Stimulated activated CD4-positive, alpha-beta T cell treated with anti-CD3 and anti-CD28 coated beads, Interleukin-15, amount 100 ng/mL, for 1 hour (primary cell): ENCODE measurements around the gene CCDC185.
"Not testable (repeated sequence)": the region's sequence is repeated elsewhere in the genome, so short reads cannot be mapped to it uniquely, and the experiment has no call there.

ENCODE experiments used
- DNase-seq, 2 donors: peaks; one replicate each; pipeline ENCODE4 v3.0.0-alpha.2; 2020; ENCODE audit warnings: low read depth in 1 of 2, low spot score in 1 of 2

Gene CCDC185

GRCh38 chr1:223394242-223394641, 1.0 kb downstream of the CCDC185 start:
- DNase-seq = no peak

DNA sequence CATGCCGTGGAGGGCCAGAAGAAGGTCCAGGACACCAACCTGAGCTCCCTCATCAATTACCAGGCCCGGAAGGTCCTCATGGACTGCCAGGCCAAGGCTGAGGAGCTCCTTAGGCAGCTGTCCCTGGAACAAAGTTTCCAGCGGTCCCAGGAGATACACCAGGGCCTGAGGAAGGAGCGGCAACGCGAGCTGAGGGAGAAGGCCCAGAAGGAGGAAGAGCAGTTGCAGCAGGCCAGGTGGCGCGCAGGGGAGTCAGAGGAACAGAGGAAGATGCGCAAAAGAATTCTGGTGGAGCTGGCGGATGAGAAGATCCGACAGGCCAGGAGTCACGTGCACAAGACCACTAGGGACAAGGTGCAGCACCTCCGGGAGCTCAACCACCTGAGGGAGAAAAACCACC, 1.5 kb downstream of the CCDC185 start:
- DNase-seq = no peak

DNA sequence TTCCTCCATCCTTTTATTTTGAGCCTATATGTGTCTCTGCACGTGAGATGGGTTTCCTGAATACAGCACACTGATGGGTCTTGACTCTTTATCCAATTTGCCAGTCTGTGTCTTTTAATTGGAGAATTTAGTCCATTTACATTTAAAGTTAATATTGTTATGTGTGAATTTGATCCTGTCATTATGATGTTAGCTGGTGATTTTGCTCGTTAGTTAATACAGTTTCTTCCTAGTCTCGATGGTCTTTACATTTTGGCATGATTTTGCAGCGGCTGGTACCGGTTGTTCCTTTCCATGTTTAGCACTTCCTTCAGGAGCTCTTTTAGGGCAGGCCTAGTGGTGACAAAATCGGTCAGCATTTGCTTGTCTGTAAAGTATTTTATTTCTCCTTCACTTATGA, 6.2 kb downstream of the CCDC185 start:
- not testable (repeated sequence) for DNase-seq

- DNase-seq = no peak
Observed at GRCh38 chr1:223401873-223402789, 8.9 kb downstream of the CCDC185 start.

- no peak for DNase-seq
Observed at GRCh38 chr1:223402790-223403142, 9.6 kb downstream of the CCDC185 start.

DNA sequence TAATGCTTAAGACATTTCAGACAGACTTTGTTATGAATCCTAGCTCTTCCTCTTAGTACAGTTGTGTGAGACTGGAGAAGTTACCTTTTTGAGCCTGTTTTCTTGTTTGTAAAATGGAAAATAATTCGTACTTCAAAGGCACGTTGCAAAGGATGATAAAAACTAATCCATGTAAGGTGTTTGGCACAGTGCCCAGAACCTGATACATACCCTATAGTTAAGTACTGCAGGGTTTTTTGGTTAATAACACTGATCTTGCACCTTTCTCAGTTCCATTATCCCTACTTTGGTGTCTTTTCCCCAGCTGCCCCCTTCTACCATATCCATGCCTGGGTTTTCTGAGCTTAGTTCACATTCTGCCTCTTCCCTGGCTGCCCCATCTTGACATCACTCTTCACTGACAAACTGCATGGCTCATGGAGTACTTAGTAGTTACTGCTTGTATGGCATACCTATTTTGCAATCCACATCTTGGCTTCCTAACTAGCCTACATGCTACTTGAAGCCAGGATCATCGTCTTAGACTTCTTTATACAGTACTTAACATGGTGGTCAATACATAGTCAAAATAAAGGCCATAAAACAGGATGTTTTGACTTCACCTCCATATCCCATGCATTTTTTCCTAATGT, 10.1 kb downstream of the CCDC185 start:
- no peak for DNase-seq

GRCh38 chr1:223405507-223405906, 12.3 kb downstream of the CCDC185 start:
- no peak for DNase-seq

GRCh38 chr1:223410036-223410435, 16.8 kb downstream of the CCDC185 start:
- DNase-seq = no peak

DNA sequence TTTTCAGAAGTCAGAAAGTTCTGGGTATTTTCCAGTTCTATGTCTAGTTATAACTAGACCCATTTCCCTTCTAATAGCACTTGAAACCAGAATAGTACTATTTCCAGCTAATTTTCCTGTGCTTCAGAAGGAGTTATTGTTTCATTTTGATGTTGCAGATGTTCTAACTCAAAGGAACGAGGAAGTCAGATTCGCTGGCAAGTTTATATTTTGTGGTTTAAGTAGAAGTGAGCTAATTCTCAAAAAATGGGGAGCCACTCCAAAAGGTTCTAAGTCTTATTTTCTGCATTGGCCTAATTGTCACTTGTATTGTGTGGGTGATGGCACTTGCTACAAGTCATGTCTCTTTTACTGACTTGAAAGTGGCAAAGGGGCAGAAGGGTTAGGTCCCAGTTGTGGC, 18.1 kb downstream of the CCDC185 start:
- DNase-seq = no peak

DNA sequence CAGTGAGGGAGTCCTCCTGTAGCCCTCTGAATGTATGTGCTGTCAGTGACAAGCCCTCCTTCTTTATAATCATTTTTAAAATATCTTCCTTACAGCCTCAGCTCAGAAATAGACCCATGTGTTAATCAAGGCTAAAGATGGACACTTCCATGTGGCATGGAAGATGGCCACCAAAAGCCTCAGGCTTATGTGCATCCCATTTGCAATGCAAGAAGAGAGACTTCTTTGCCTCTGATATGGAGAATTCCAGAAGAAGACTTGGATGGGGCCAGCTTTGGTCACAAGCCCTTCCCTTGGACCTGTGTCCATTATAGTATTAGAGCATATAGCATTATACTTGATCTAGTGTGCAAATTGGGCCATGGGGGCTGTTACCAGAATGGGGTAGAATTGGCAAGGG, 18.5 kb downstream of the CCDC185 start:
- DNase-seq = no peak

DNA sequence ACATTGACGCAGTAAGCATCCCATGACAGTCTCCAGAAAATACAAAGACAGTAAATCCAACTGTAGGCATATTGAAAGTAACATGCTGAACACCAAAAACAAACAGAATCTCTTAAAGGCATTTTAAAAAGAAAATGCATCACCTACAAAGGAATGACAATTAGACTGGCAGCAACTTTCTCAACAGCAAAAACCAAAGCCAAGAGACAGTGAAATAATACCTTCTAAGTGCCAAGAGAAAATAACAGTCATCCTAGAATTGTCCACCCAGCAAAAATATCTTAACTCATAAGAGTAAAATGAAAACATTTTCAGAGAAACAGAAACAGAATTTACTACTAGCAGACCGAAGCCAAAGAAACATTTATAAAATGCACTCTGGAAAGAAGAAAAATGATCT, 20.0 kb downstream of the CCDC185 start:
- DNase-seq = no peak

DNA sequence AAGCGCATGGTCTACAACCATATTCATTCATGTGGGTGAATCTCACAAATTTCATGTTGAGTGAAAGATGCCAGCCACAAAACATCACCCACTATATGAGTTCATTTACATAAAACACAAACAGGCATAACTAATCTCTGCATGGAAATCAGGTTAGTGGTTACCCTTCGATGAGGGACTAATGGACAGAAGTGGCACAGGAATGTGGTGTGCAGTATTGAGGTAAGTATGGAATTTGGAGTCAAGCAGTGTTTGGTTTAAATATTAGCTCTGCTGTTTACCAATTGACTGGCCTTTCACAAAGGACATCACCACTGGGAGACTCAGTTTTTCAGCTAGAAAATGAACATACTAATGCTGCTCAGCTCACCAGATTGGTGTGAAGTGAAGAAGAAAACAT, 24.2 kb downstream of the CCDC185 start:
- no peak for DNase-seq

GRCh38 chr1:223417903-223418663, 24.9 kb downstream of the CCDC185 start:
- DNase-seq = no peak

GRCh38 chr1:223419115-223419514, 25.9 kb downstream of the CCDC185 start:
- no peak for DNase-seq

DNA sequence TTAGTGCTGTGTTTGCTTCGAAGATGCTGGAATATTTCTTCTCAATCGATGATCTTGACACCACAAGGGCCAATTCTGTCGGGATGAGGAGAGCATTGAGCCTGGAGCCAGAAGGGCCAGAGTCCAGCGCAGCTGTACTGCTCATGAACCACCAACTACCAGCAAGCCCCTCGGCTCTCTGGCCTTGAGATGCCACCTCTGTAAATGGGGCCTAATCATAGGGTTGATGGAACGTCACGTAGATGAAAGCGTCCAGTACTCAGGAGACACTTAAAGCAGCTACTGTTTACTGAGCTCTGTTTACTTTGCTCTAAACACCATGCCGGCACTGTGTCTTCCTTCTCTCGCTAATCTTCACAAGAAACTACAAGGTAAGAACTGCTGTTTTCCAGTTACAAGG, 26.3 kb downstream of the CCDC185 start:
- DNase-seq = no peak

DNA sequence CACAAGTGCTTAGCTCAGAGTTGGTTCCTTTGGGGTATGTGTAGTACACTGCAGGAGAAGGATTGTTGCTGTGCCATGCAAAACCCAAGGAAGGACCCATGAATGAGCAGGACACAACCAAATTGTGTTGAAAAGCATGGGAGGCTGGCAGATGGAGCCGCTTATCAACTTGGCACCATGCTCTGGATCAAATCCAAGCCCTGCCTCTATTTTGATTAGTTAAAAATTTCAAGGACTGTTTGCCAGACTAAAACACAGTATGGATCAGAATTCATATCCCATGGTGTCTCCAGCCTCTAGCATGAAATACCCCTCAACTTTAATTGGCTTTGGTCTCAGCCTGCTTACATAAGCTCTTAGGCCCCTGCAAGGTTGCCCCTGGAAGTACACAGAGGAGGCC, 27.8 kb downstream of the CCDC185 start:
- no peak for DNase-seq

DNA sequence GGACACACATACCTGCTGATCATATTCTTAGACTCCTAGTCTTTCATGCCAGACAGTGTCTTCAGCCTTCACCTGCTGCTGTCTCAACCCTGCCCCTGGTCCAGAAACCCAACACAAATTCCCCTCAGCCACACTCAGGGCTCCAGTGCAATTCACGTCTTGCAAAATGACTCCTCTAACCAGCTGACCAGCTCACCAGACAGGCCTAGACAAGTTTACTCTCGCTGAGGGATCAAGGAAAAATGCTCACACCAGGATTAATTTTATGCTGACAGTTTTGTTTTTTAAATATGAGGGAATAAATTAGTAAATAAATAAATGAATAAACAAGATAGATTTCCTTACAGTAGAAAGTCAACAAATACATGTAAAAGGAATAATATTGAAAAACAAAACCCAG, 28.5 kb downstream of the CCDC185 start:
- no peak for DNase-seq

GRCh38 chr1:223422911-223423310, 29.7 kb downstream of the CCDC185 start:
- no peak for DNase-seq

DNA sequence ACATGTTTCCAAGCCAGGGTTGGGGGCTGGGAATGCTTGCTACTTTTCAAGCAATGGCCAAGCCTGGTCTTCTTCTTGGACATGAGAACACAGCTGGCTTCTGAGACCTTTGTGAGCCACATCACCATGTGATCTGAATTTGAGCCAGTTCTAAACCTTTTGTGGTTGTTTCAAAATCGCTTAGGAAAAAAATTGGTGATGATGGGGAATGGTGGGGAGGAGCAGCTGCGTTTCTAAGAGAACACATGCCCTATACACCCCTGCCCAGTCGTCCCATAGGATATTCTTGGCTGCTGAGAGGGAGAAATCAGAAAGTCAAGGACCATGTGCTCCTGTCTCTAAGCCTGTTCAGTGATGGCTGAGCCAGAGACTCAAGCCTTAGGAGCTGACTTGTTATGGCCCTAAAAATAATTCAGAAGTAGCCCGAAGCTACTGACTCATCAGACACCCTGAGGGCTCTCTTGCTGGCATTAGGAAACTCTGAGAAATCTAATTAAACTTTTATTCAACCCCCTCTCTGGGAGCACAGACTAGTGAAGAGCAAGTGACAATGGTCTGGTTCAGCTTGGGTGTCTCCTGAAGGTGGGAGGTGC, 30.5 kb downstream of the CCDC185 start:
- DNase-seq = no peak

DNA sequence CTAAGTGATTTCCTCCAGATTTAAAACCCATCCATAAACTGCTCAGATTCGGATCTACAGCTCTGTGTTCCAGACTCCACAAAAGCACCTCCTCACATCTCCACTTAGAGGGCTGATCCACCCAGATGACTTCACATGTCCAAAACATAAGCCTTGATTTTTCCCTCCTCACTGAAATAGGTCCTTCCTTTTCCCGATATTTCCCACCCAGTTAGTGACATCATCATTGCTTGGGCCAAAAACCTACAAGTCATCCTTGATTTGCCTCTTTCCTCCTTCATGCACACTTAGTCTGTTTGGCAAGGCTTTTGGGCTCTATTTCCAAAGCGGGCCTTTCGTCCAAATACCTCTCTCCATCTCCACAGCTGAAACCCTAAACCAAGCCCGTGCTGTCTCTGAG, 32.3 kb downstream of the CCDC185 start:
- no peak for DNase-seq

DNA sequence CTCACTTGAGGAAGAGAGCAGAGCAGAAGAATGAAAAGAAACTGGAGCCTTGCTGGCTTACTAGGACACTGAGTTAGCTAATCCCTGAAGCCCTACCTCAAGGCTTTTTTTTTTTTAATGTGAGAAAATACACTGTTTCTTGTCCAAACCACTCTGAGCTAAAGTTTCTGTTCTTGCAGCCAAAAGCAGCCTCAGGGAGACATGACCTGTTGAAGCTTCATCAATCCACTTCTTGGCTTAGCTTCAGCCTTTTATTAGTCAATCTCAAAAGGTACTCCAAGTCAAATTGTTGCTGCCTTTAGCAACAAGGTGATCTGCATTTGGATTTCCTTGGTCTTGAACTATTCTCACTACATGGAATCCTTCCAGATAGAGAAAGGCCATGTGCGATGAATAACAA, 33.7 kb downstream of the CCDC185 start:
- no peak for DNase-seq

GRCh38 chr1:223429313-223429731, 36.1 kb downstream of the CCDC185 start:
- DNase-seq = no peak
